ENCODE measurements around the gene OPALIN. TPM values are rescaled to one million over a fixed set of nuclear protein-coding genes. Genes with fewer than 3 reads are reported as not detected.
A peak's percentile ranks its signal among the peaks of the same experiment; 100 is the strongest.

OPALIN gene
- total RNA-seq, 5 donors from 2014 or later (not counting 1 experiment from before 2014, with no cell fraction given) = not detected

DNA sequence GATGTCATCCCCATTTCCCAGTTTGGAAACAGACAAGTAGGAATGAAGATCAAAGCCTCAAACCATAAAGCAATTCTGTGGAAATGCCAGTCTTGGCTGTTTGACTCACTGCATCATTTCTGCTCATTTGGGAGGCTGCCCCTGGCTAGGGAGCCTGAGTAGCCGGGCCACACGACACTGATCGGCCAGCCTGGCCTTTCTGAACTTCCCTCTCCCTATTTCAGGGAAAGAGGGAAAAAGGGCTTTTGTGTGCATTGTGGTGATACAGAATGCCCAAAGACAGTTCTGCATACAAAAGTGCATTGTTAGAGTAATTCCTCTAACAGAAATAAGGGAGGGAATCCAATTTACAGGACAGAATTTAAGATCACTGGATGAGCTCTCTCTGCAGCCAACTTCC lies 41.7 kb upstream of the OPALIN start:
- no peaks in the 10 kb centered on the region for H3K36me3 Mint-ChIP-seq
- H3K4me1 Mint-ChIP-seq = peaks cover 0 to 8% (median 6%) of the 10 kb centered on the region in 3 donors
- Histone ChIP-seq H3K9me3 (no peaks in the 10 kb centered on the region), H3K4me1 (ENCODE audit: control insufficient read depth in 1 of 2, extremely low read depth in 1 of 2, insufficient read depth in 2 of 2, low read length in 2 of 2) (peaks cover 0 to 8% of the 10 kb centered on the region in 2 experiments), H3K27ac (ENCODE audit: low read length) (no peak overlapping the region), H3K4me3 (ENCODE audit: control insufficient read depth in 1 of 2, extremely low read depth in 1 of 2, low read length in 1 of 2) (no peak overlapping the region), H3K36me3 (ENCODE audit: control insufficient read depth in 2 of 2, extremely low read depth in 1 of 2, insufficient read depth in 1 of 2, low read length in 1 of 2) (no peaks in the 10 kb centered on the region), H3K27me3 (replicated peaks in 1 of 2; ENCODE audit: control insufficient read depth in 2 of 2, extremely low read depth in 1 of 2, insufficient read depth in 2 of 2, low read length in 1 of 2) (peaks cover 0 to 30% of the 10 kb centered on the region in 2 experiments)
- H3K9me3 Mint-ChIP-seq = no peaks in the 10 kb centered on the region
- ATAC-seq (replicated peaks in 1 of 4) (no peak), DNase-seq (no peak)
- WGBS (ENCODE audit: insufficient coverage) = no CpG with 5 or more reads among the region's 3 CpGs
- H3K4me3 Mint-ChIP-seq = no peak overlapping the region
- peaks cover 20 to 37% of the 10 kb centered on the region in 2 donors for H3K27me3 Mint-ChIP-seq
- POLR2A ChIA-PET = no interaction called here
- CTCF ChIA-PET = no interaction called here
- no peak overlapping the region for H3K27ac Mint-ChIP-seq

DNA sequence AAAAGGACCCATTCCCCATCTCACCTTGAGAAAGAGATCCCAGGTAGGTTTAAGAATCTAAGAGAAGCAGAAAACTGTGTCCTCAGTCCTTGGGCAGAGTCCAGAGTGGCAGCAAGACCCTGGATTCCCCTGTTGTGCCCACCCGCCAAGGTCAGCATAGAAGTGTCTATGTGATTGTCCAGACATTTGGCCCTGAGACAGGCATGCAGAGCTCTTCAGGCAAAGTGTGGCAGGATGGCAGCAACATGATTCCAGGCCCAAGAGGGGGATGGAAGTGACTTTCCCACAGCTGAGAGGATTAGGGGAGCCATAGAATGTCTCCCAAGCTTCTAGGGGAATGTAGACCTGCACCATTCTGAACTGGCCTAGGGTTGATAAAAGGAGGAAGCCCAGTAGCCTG lies 39.1 kb upstream of the OPALIN start:
- POLR2A ChIA-PET = no interaction called here
- Mint-ChIP-seq H3K9me3 (no peaks in the 10 kb centered on the region), H3K27ac (no peak overlapping the region), H3K4me1 (peaks cover 0 to 8% (median 6%) of the 10 kb centered on the region in 3 donors), H3K27me3 (peaks cover 18 to 35% of the 10 kb centered on the region in 2 donors), H3K4me3 (no peak overlapping the region), H3K36me3 (no peaks in the 10 kb centered on the region)
- H3K4me3 ChIP-seq (ENCODE audit: control insufficient read depth in 1 of 2, extremely low read depth in 1 of 2, low read length in 1 of 2) = no peak overlapping the region
- peaks cover 0 to 8% of the 10 kb centered on the region in 2 experiments for H3K4me1 ChIP-seq (ENCODE audit: control insufficient read depth in 1 of 2, extremely low read depth in 1 of 2, insufficient read depth in 2 of 2, low read length in 2 of 2)
- ATAC-seq (replicated peaks in 1 of 4) (no peak), DNase-seq (no peak)
- no peaks in the 10 kb centered on the region for H3K9me3 ChIP-seq
- H3K27ac ChIP-seq (ENCODE audit: low read length) = no peak overlapping the region
- 100% methylated on average over 1 of the region's 1 CpG for WGBS (ENCODE audit: insufficient coverage)
- CTCF ChIA-PET = no interaction called here
- H3K27me3 ChIP-seq (replicated peaks in 1 of 2; ENCODE audit: control insufficient read depth in 2 of 2, extremely low read depth in 1 of 2, insufficient read depth in 2 of 2, low read length in 1 of 2) = peaks cover 0 to 35% of the 10 kb centered on the region in 2 experiments
- no peaks in the 10 kb centered on the region for H3K36me3 ChIP-seq (ENCODE audit: control insufficient read depth in 2 of 2, extremely low read depth in 1 of 2, insufficient read depth in 1 of 2, low read length in 1 of 2)

DNA sequence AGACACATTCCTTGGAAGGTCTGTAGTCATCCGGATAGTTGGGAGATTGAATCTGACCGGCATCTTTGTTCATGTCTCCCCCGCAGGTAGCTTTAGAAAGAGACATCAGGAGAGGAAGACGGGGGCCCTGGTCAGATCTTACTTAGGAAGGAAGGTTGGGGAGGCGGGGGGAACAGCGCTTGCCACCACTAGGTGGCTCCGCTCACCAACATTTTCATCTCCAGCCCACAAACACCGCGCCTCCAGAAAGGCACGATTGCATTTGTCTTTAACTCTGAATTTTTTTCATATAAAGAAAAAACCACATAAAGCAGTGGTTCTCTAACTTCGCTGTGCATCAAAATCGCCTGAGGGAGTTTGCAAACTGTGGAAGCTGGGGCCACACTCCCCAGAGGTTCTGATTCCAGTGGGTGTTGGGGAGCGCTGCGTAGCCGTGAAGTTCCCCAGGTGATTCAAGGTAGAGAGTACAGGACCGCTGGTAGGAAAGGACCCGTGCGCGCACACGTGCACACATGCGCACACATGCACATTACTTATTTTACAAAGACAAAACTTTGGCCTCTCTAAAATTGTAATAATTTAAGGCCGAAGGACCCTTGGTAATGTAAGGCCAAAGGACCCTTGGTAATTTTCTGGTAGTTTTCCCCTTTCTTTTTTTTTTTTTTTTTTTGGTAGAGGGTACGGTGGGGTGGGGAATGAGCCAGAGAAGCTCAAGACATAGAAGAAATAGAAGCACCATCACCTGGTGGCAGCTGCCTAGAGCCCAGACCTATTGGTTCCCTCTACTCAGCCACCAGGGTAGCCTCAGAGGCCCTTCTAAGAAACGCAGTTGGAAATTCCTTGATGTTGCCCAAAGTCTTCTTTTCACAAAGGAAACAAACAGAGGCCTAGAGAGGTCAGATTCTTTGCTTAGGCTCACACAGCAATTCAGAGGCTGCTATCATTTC lies 37.4 kb upstream of the OPALIN start:
- Histone ChIP-seq H3K36me3 (ENCODE audit: control insufficient read depth in 2 of 2, extremely low read depth in 1 of 2, insufficient read depth in 1 of 2, low read length in 1 of 2) (no peaks in the 10 kb centered on the region), H3K4me3 (ENCODE audit: control insufficient read depth in 1 of 2, extremely low read depth in 1 of 2, low read length in 1 of 2) (no peak overlapping the region), H3K4me1 (ENCODE audit: control insufficient read depth in 1 of 2, extremely low read depth in 1 of 2, insufficient read depth in 2 of 2, low read length in 2 of 2) (peaks cover 0 to 8% of the 10 kb centered on the region in 2 experiments), H3K27me3 (replicated peaks in 1 of 2; ENCODE audit: control insufficient read depth in 2 of 2, extremely low read depth in 1 of 2, insufficient read depth in 2 of 2, low read length in 1 of 2) (peaks cover 0 to 30% of the 10 kb centered on the region in 2 experiments), H3K9me3 (no peaks in the 10 kb centered on the region), H3K27ac (ENCODE audit: low read length) (no peak overlapping the region)
- peak overlapping the region; percentile 14 to 42 (median 15) for H3K4me3 Mint-ChIP-seq
- no peak overlapping the region for H3K27ac Mint-ChIP-seq
- ATAC-seq (replicated peaks in 1 of 4) = peak; percentile 75 to 86 (median 84)
- no peaks in the 10 kb centered on the region for H3K9me3 Mint-ChIP-seq
- H3K36me3 Mint-ChIP-seq = no peaks in the 10 kb centered on the region
- H3K4me1 Mint-ChIP-seq = peaks cover 0 to 8% (median 6%) of the 10 kb centered on the region in 3 donors
- ChIA-PET CTCF (interaction anchor here (0.6 to 2.8 kb wide), 7 partner anchors 22 to 813 kb away, joined by 3 to 12 read pairs (median 4); partner anchors contain the start of gene TLL2 (in 1 of the 2)), POLR2A (no interaction called here)
- DNase-seq = peak; percentile 18 to 77 (median 47)
- peaks cover 15 to 27% of the 10 kb centered on the region in 2 donors for H3K27me3 Mint-ChIP-seq
- WGBS (ENCODE audit: insufficient coverage) = 31% methylated on average over 5 of the region's 24 CpGs

DNA sequence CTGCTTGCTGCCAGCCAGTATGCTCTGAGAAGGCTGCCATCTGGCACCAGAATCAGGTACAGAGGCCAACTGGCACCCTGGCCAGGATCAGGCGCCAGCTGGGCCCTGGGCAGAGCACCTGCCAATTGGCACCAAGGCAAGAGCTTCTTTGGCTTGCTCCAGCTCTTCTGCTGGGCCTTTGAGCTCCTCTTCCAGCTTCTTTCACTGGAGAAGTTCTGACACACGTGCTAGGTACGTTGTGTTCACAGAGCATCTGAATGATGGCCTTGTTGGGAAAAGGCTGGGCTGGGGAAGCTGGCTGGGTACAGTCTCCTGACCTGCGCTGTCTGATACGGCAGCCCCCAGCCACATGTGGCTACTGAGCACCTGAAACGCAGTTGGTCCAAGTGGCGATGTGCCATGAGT lies 31.7 kb upstream of the OPALIN start:
- no peak overlapping the region for H3K4me3 Mint-ChIP-seq
- no peaks in the 10 kb centered on the region for H3K36me3 ChIP-seq (ENCODE audit: control insufficient read depth in 2 of 2, extremely low read depth in 1 of 2, insufficient read depth in 1 of 2, low read length in 1 of 2)
- ATAC-seq (replicated peaks in 1 of 4) (no peak), DNase-seq (no peak)
- 76% methylated on average over 5 of the region's 7 CpGs for WGBS (ENCODE audit: insufficient coverage)
- H3K9me3 Mint-ChIP-seq = no peaks in the 10 kb centered on the region
- ChIA-PET CTCF (no interaction called here), POLR2A (no interaction called here)
- H3K9me3 ChIP-seq = no peaks in the 10 kb centered on the region
- H3K27ac ChIP-seq (ENCODE audit: low read length) = no peak overlapping the region
- no peaks in the 10 kb centered on the region for H3K4me1 Mint-ChIP-seq
- H3K27me3 ChIP-seq (replicated peaks in 1 of 2; ENCODE audit: control insufficient read depth in 2 of 2, extremely low read depth in 1 of 2, insufficient read depth in 2 of 2, low read length in 1 of 2) = peaks cover 0 to 14% of the 10 kb centered on the region in 2 experiments
- H3K4me3 ChIP-seq (ENCODE audit: control insufficient read depth in 1 of 2, extremely low read depth in 1 of 2, low read length in 1 of 2) = no peak overlapping the region
- no peaks in the 10 kb centered on the region for H3K36me3 Mint-ChIP-seq
- no peaks in the 10 kb centered on the region for H3K4me1 ChIP-seq (ENCODE audit: control insufficient read depth in 1 of 2, extremely low read depth in 1 of 2, insufficient read depth in 2 of 2, low read length in 2 of 2)
- H3K27me3 Mint-ChIP-seq = peaks cover 0 to 22% of the 10 kb centered on the region in 2 donors
- H3K27ac Mint-ChIP-seq = no peak overlapping the region

DNA sequence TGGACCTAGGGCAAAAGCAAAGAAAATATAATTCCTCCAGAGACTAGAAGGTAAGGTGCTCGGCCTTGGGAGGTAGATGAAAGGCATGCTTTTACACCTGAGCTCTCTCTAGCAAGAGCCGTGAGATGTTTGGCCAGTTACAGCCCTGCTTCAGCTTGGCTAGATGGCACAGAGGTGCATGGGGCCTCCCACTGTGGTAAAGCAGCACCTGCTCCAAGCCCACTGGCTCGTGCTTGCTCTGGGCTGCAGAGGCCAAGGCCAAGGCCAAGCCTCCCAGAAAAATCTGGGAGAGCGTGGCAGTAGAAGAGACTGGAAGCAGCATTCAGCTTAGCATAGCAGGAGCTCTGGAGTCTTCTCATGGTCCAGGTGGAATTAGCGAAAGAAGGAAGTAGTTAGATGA lies 31.0 kb upstream of the OPALIN start:
- H3K27me3 ChIP-seq (replicated peaks in 1 of 2; ENCODE audit: control insufficient read depth in 2 of 2, extremely low read depth in 1 of 2, insufficient read depth in 2 of 2, low read length in 1 of 2) = peaks cover 0 to 17% of the 10 kb centered on the region in 2 experiments
- ChIA-PET POLR2A (no interaction called here), CTCF (no interaction called here)
- ATAC-seq (replicated peaks in 1 of 4) = no peak
- Mint-ChIP-seq H3K9me3 (no peaks in the 10 kb centered on the region), H3K36me3 (no peaks in the 10 kb centered on the region), H3K27ac (no peak overlapping the region), H3K4me3 (no peak overlapping the region), H3K4me1 (no peaks in the 10 kb centered on the region), H3K27me3 (peaks cover 0 to 25% of the 10 kb centered on the region in 2 donors)
- WGBS (ENCODE audit: insufficient coverage) = 65% methylated on average over 5 of the region's 5 CpGs
- no peaks in the 10 kb centered on the region for H3K4me1 ChIP-seq (ENCODE audit: control insufficient read depth in 1 of 2, extremely low read depth in 1 of 2, insufficient read depth in 2 of 2, low read length in 2 of 2)
- no peaks in the 10 kb centered on the region for H3K9me3 ChIP-seq
- no peak overlapping the region for H3K4me3 ChIP-seq (ENCODE audit: control insufficient read depth in 1 of 2, extremely low read depth in 1 of 2, low read length in 1 of 2)
- H3K27ac ChIP-seq (ENCODE audit: low read length) = no peak overlapping the region
- DNase-seq = no peak
- no peaks in the 10 kb centered on the region for H3K36me3 ChIP-seq (ENCODE audit: control insufficient read depth in 2 of 2, extremely low read depth in 1 of 2, insufficient read depth in 1 of 2, low read length in 1 of 2)

DNA sequence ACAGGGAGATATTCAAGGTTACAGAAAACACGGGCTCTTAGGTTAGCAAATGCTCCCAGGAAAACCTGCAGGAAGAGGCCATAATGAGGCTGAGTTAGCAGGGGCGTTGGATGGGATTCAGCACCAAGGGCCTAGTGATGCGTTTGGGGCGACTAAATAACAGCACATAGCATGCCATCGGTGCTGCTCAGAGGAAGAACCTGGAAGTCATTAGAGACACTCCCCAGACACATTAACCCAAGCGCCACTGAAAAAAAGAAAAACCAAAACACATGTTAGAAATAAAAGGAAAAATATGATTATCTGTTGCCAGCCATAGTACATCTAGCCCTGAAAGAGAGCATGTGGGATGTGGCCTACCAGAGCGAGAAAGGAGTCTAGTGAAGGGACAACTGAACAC lies 28.8 kb upstream of the OPALIN start:
- Mint-ChIP-seq H3K27ac (no peak overlapping the region), H3K27me3 (peaks cover 11 to 30% of the 10 kb centered on the region in 2 donors), H3K36me3 (no peaks in the 10 kb centered on the region), H3K4me3 (no peak overlapping the region), H3K9me3 (no peaks in the 10 kb centered on the region), H3K4me1 (no peaks in the 10 kb centered on the region)
- Histone ChIP-seq H3K27ac (ENCODE audit: low read length) (no peak overlapping the region), H3K27me3 (replicated peaks in 1 of 2; ENCODE audit: control insufficient read depth in 2 of 2, extremely low read depth in 1 of 2, insufficient read depth in 2 of 2, low read length in 1 of 2) (peaks cover 0 to 20% of the 10 kb centered on the region in 2 experiments), H3K9me3 (no peaks in the 10 kb centered on the region), H3K36me3 (ENCODE audit: control insufficient read depth in 2 of 2, extremely low read depth in 1 of 2, insufficient read depth in 1 of 2, low read length in 1 of 2) (no peaks in the 10 kb centered on the region), H3K4me3 (ENCODE audit: control insufficient read depth in 1 of 2, extremely low read depth in 1 of 2, low read length in 1 of 2) (no peak overlapping the region), H3K4me1 (ENCODE audit: control insufficient read depth in 1 of 2, extremely low read depth in 1 of 2, insufficient read depth in 2 of 2, low read length in 2 of 2) (no peaks in the 10 kb centered on the region)
- WGBS (ENCODE audit: insufficient coverage) = 74% methylated on average over 3 of the region's 7 CpGs
- POLR2A ChIA-PET = no interaction called here
- DNase-seq (no peak), ATAC-seq (replicated peaks in 1 of 4) (no peak)
- CTCF ChIA-PET = no interaction called here
